ENCODE results near the gene SKOR2. TPM values are rescaled to one million over a fixed set of nuclear protein-coding genes. Genes with fewer than 3 reads are reported as not detected.

SKOR2 gene
- total and polyA plus RNA-seq, 9 of the 15 experiments (the other 6 are each of a cell fraction or from before 2014, with no cell fraction given) = not detected

GRCh38 chr18:47184419-47185050 lies 66.9 kb downstream of the SKOR2 start:
- FAIRE-seq = peak; percentile 88
- H3K9ac ChIP-seq (ENCODE audit: insufficient read depth in 1 of 2, low read depth in 2 of 2, low read length in 2 of 2) = no peak overlapping the region
- TF ChIP-seq POLR2G (IDR thresholded peaks at IDR 0.05; ENCODE audit: low read depth, low read length) (no peak), TBL1XR1 (IDR thresholded peaks at IDR 0.05; ENCODE audit: low read length in 2 of 2) (no peak), PYGO2 (tag; IDR thresholded peaks at IDR 0.05) (no peak), SRSF1 (IDR thresholded peaks at IDR 0.05; ENCODE audit: low read depth, low read length) (no peak), ZBTB9 (CRISPR knock-in tag; IDR thresholded peaks at IDR 0.05) (no peak), AFF4 (CRISPR knock-in tag; IDR thresholded peaks at IDR 0.05) (no peak), PURB (CRISPR knock-in tag; IDR thresholded peaks at IDR 0.05; ENCODE audit: low read depth) (no peak), NUFIP1 (IDR thresholded peaks at IDR 0.05; ENCODE audit: partially characterized antibody) (no peak), DPF2 (IDR thresholded peaks at IDR 0.05) (peak; percentile 55; the same call in 1 of the 2 replicates), ZNF444 (CRISPR knock-in tag; IDR thresholded peaks at IDR 0.05) (no peak), ZNF184 (CRISPR knock-in tag; IDR thresholded peaks at IDR 0.05) (no peak), ZNF79 (CRISPR knock-in tag; IDR thresholded peaks at IDR 0.05; ENCODE audit: low read depth) (no peak), STAT6 (CRISPR knock-in tag; IDR thresholded peaks at IDR 0.05) (no peak), PHF20 (IDR thresholded peaks at IDR 0.05; ENCODE audit: partially characterized antibody) (no peak)

More at GRCh38 chr18:47184419-47185050, 66.9 kb downstream of the SKOR2 start:
- peaks cover 10% of the 10 kb centered on the region for H3K9me3 ChIP-seq (replicated peaks; ENCODE audit: control insufficient read depth, insufficient read depth, low read depth, low read length)
- ChIA-PET CTCF (ENCODE audit: low intra/inter-chr PET ratio) (no interaction called here), POLR2A (interaction anchor here (0.7 to 1.1 kb wide), 2 partner anchors 18 to 35 kb away, joined by 3 to 5 read pairs; partner anchors contain the start of gene HDHD2)
- DNase-seq (ENCODE audit: extremely low read depth in 1 of 4, low spot score in 3 of 4) (peak; percentile 29 to 86 (median 52)), ATAC-seq (peak; percentile 96)
- H3K27me3 ChIP-seq (ENCODE audit: control insufficient read depth in 2 of 2, insufficient read depth in 2 of 2, low read length in 2 of 2) = no peaks in the 10 kb centered on the region
- 16% methylated on average over 5 of the region's 5 CpGs for WGBS (ENCODE audit: insufficient coverage, low coverage, missing lambda C conversion rate)
- H3K79me2 ChIP-seq (ENCODE audit: control insufficient read depth, insufficient read depth, low read length) = no peaks in the 10 kb centered on the region
- H3K4me1 ChIP-seq (replicated peaks in 1 of 2; ENCODE audit: control insufficient read depth in 2 of 2, insufficient read depth in 2 of 2, low read length in 2 of 2) = peaks cover 0 to 12% of the 10 kb centered on the region in 2 experiments; a peak in 2 of 5 replicates
- BruUV-seq (replicated peaks) = no TSS peak
- H3K36me3 ChIP-seq (ENCODE audit: control insufficient read depth, insufficient read depth, low read length) = no peaks in the 10 kb centered on the region
- H3K27ac ChIP-seq (ENCODE audit: extremely low read depth, low read depth, low read length) = peak overlapping the region; percentile 23; the same call in 1 of the 3 replicates
- H4K20me1 ChIP-seq (replicated peaks; ENCODE audit: control insufficient read depth, insufficient read depth, low read length) = no peaks in the 10 kb centered on the region
- H3K9me1 ChIP-seq (ENCODE audit: control insufficient read depth, insufficient read depth, low read length) = no peaks in the 10 kb centered on the region
- H3K4me3 ChIP-seq = no peak overlapping the region
- in situ Hi-C loops (cut with MboI) (no loop called here), intact Hi-C loops (cut with micrococcal nuclease) (no loop called here)
- peak overlapping the region; percentile 76 for H2AFZ ChIP-seq (ENCODE audit: low read depth, low read length)
- H3K4me2 ChIP-seq (ENCODE audit: insufficient read depth, low read length) = 0 out of 2 replicates have a peak overlapping the region, but pooled peaks have one; percentile 12
